HepG2 (cell line): ENCODE results near the gene PGPEP1. TPM values are rescaled to one million over a fixed set of nuclear protein-coding genes. Genes with fewer than 3 reads are reported as not detected.

Experiments used
- CAMTA2 ChIP-seq: sonication (generic); formaldehyde crosslinking; IDR thresholded peaks from 2 replicates; pipeline ENCODE4 v1.4.0; 2020; ENCODE audit warnings: mild to moderate bottlenecking, missing genetic modification reagents, borderline replicate concordance
- CEBPG ChIP-seq: IDR thresholded peaks from 2 replicates; pipeline ENCODE4 v1.6.1; 2016
- EED ChIP-seq: sonication (generic); formaldehyde crosslinking; IDR thresholded peaks from 2 replicates; pipeline ENCODE4 v1.5.0; 2020; ENCODE audit warnings: mild to moderate bottlenecking, missing genetic modification reagents
- HOXA9 ChIP-seq: sonication (generic); formaldehyde crosslinking; IDR thresholded peaks from 2 replicates; pipeline ENCODE4 v1.8.1; 2022; ENCODE audit warnings: missing genetic modification reagents, mild to moderate bottlenecking, moderate library complexity, borderline replicate concordance
- KLF11 ChIP-seq: IDR thresholded peaks from 2 replicates; pipeline ENCODE4 v1.6.1; 2016; ENCODE audit warnings: missing compliant biosample characterization
- PCBP2 ChIP-seq: fragments of 200-400 bp; formaldehyde crosslinking; optimal IDR thresholded peaks from 2 replicates; pipeline ENCODE3; 2018; ENCODE audit warnings: low read length, low read depth; ENCODE audit not compliant: poor library complexity, severe bottlenecking
- RBM22 ChIP-seq: fragments of 200-400 bp; formaldehyde crosslinking; optimal IDR thresholded peaks from 2 replicates; pipeline ENCODE3; 2017; ENCODE audit warnings: mild to moderate bottlenecking, low read length, moderate library complexity
- SNAI1 ChIP-seq: sonication (generic); formaldehyde crosslinking; IDR thresholded peaks from 2 replicates; pipeline ENCODE4 v1.5.0; 2020; ENCODE audit warnings: mild to moderate bottlenecking, missing genetic modification reagents, borderline replicate concordance
- polyA plus RNA-seq, 8 experiments: library from polyadenylated mRNA; depleted of rRNA in 3 of 8; stranded (reverse) in 7 of 8; unstranded in 1 of 8; fragments of >200 nt; fragmentation: Illumina TruSeq in 4 of 8; extraction: Trizol in 4 of 8; gene quantifications; 2 replicates each; pipeline versions ENCODE4 v1.2.1 to v1.2.3, GENCODE V29; 2011 to 2016; ENCODE audit warnings: low read depth in 4 of 8, missing spikeins in 1 of 8, mixed read lengths in 1 of 8; ENCODE audit not compliant: insufficient read depth in 1 of 8
- total RNA-seq, 5 experiments: library from RNA; depleted of rRNA; stranded (reverse); fragments of >200 nt; fragmentation: Illumina TruSeq; extraction: Trizol; gene quantifications; 2 replicates each; pipeline ENCODE4 v1.2.3, GENCODE V29; 2016; ENCODE audit warnings: low read depth in 1 of 5
- TF ChIP-seq, protein P1 (sequence below): fragments of 450-650 bp; IDR thresholded peaks from 2 replicates; pipeline ENCODE4 v1.6.1; 2017; ENCODE audit warnings: mild to moderate bottlenecking
- TF ChIP-seq, protein P2 (sequence below): sonication (generic); formaldehyde crosslinking; IDR thresholded peaks from 2 replicates; pipeline ENCODE4 v1.8.0; 2023; ENCODE audit warnings: mild to moderate bottlenecking, missing genetic modification reagents

PGPEP1 gene
- total and polyA plus RNA-seq, 2 of the 13 experiments (the other 11 are each of a cell fraction or from before 2014, with no cell fraction given), result 53.1 to 56.6 TPM

DNA sequence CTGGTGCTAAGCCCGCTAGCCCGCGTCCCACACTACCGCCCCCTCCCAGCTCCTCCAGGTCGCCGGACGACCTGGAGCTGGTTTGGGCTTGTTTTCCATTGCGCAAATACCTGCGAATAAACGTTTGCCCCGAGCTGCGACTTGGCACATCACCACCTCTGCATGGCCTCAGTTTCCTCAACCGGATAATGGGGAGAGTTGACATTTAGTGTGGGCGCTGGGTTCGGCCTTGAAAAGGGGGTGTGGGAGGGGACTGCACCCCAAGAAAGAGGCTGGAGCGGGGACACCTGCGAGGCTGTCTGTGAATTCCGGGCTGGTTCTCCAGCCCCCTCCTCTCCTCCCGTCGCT, 48.0 kb upstream of the PGPEP1 start (continued):
- TF ChIP-seq, protein P1, sequence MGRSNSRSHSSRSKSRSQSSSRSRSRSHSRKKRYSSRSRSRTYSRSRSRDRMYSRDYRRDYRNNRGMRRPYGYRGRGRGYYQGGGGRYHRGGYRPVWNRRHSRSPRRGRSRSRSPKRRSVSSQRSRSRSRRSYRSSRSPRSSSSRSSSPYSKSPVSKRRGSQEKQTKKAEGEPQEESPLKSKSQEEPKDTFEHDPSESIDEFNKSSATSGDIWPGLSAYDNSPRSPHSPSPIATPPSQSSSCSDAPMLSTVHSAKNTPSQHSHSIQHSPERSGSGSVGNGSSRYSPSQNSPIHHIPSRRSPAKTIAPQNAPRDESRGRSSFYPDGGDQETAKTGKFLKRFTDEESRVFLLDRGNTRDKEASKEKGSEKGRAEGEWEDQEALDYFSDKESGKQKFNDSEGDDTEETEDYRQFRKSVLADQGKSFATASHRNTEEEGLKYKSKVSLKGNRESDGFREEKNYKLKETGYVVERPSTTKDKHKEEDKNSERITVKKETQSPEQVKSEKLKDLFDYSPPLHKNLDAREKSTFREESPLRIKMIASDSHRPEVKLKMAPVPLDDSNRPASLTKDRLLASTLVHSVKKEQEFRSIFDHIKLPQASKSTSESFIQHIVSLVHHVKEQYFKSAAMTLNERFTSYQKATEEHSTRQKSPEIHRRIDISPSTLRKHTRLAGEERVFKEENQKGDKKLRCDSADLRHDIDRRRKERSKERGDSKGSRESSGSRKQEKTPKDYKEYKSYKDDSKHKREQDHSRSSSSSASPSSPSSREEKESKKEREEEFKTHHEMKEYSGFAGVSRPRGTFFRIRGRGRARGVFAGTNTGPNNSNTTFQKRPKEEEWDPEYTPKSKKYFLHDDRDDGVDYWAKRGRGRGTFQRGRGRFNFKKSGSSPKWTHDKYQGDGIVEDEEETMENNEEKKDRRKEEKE, result no peak
- TF ChIP-seq EED (no peak), CEBPG (CRISPR knock-in tag) (peak; percentile 68), HOXA9 (no peak), SNAI1 (CRISPR knock-in tag) (no peak), KLF11 (CRISPR knock-in tag) (no peak), CAMTA2 (CRISPR knock-in tag) (no peak), RBM22 (no peak), PCBP2 (no peak)
- TF ChIP-seq, protein P2, sequence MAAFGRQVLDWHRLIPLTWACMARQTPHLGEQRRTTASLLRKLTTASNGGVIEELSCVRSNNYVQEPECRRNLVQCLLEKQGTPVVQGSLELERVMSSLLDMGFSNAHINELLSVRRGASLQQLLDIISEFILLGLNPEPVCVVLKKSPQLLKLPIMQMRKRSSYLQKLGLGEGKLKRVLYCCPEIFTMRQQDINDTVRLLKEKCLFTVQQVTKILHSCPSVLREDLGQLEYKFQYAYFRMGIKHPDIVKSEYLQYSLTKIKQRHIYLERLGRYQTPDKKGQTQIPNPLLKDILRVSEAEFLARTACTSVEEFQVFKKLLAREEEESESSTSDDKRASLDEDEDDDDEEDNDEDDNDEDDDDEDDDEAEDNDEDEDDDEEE, result no peak
- TF ChIP-seq, all 625 proteins: peak for 10
